Stimulated activated CD4-positive, alpha-beta T cell treated with anti-CD3 and anti-CD28 coated beads, Interleukin-4, amount 100 ng/mL, for 1 hour (primary cell): ENCODE data around the gene SLC1A7.

Source experiments
- DNase-seq: peaks from one replicate; pipeline ENCODE4 v3.0.0-alpha.2; 2020

SLC1A7 gene

GRCh38 chr1:53114581-53115400 lies 27.6 kb downstream of the SLC1A7 start:
- no peak for DNase-seq

- DNase-seq: no peak
Measured at GRCh38 chr1:53114090-53114489, 28.3 kb downstream of the SLC1A7 start.

- DNase-seq: no peak
Measured at GRCh38 chr1:53112861-53113260, 29.6 kb downstream of the SLC1A7 start.

- no peak for DNase-seq
Measured at GRCh38 chr1:53112271-53112774, 30.1 kb downstream of the SLC1A7 start.

- no peak for DNase-seq
Measured at GRCh38 chr1:53111693-53112092, 30.7 kb downstream of the SLC1A7 start.

GRCh38 chr1:53111073-53111556 lies 31.3 kb downstream of the SLC1A7 start:
- no peak for DNase-seq

GRCh38 chr1:53110370-53111072 lies 31.9 kb downstream of the SLC1A7 start:
- DNase-seq: no peak

- DNase-seq: no peak
Measured at GRCh38 chr1:53108646-53109580, 33.5 kb downstream of the SLC1A7 start.

GRCh38 chr1:53107570-53108322 lies 34.7 kb downstream of the SLC1A7 start:
- DNase-seq: no peak

- no peak for DNase-seq
Measured at GRCh38 chr1:53107090-53107489, 35.3 kb downstream of the SLC1A7 start.

- DNase-seq: no peak
Measured at GRCh38 chr1:53104289-53104913, 38.0 kb downstream of the SLC1A7 start.

GRCh38 chr1:53094533-53094919 lies 47.9 kb downstream of the SLC1A7 start:
- DNase-seq: no peak

- DNase-seq: no peak
Measured at GRCh38 chr1:53093778-53094532, 48.5 kb downstream of the SLC1A7 start.

- no peak for DNase-seq
Measured at GRCh38 chr1:53093451-53093754, 49.0 kb downstream of the SLC1A7 start.

- no peak for DNase-seq
Measured at GRCh38 chr1:53092659-53093450, 49.6 kb downstream of the SLC1A7 start.

GRCh38 chr1:53091841-53092645 lies 50.4 kb downstream of the SLC1A7 start:
- no peak for DNase-seq

- no peak for DNase-seq
Measured at GRCh38 chr1:53090227-53091147, 52.0 kb downstream of the SLC1A7 start.
